Astrocyte (in vitro differentiated cells and primary cell): ENCODE results near the gene ITGB8. TPM values are rescaled to one million over a fixed set of nuclear protein-coding genes. Genes with fewer than 3 reads are reported as not detected.

Experiments used
- DNase-seq: peaks from one replicate; pipeline ENCODE4 v3.0.0-alpha.2; 2010; ENCODE audit warnings: low read depth
- FAIRE-seq: peaks from 2 replicates; lab custom pipeline; 2011; peaks lifted over from hg19 to GRCh38; lab: Jason Lieb, UNC
- H2AFZ ChIP-seq: 2 replicates; pipeline ENCODE4 v1.6.0; 2012; ENCODE audit warnings: low read depth, low read length, inconsistent platforms
- H3K27ac ChIP-seq: 2 replicates; pipeline ENCODE4 v1.5.1; 2011; ENCODE audit warnings: low read depth, low read length, inconsistent platforms
- H3K27me3 ChIP-seq: 2 replicates; pipeline ENCODE4 v1.6.0; 2011; ENCODE audit warnings: low read length, inconsistent platforms; ENCODE audit not compliant: insufficient read depth
- H3K36me3 ChIP-seq: 2 replicates; pipeline ENCODE4 v1.5.1; 2011; ENCODE audit warnings: low read length, inconsistent platforms; ENCODE audit not compliant: insufficient read depth
- H3K4me1 ChIP-seq: 2 replicates; pipeline ENCODE4 v1.5.1; 2011; ENCODE audit warnings: low read length, inconsistent platforms; ENCODE audit not compliant: insufficient read depth
- H3K4me2 ChIP-seq: 2 replicates; pipeline ENCODE4 v1.6.0; 2012; ENCODE audit warnings: low read length, inconsistent platforms
- H3K4me3 ChIP-seq: 2 replicates; pipeline ENCODE4 v1.5.1; 2011; ENCODE audit warnings: low read depth, mild to moderate bottlenecking, low read length, inconsistent platforms; ENCODE audit not compliant: insufficient read depth
- H3K79me2 ChIP-seq: 2 replicates; pipeline ENCODE4 v1.6.0; 2012; ENCODE audit warnings: mild to moderate bottlenecking, low read length, inconsistent platforms; ENCODE audit not compliant: insufficient read depth
- H3K9ac ChIP-seq: 2 replicates; pipeline ENCODE4 v1.6.0; 2012; ENCODE audit warnings: mild to moderate bottlenecking, low read length, inconsistent platforms
- H3K9me3 ChIP-seq: 2 replicates; pipeline ENCODE4 v1.5.1; 2012; ENCODE audit warnings: low read depth, mild to moderate bottlenecking, low read length, inconsistent platforms; ENCODE audit not compliant: insufficient read depth
- H4K20me1 ChIP-seq: 2 replicates; pipeline ENCODE4 v1.6.0; 2012; ENCODE audit warnings: low read length, inconsistent platforms; ENCODE audit not compliant: insufficient read depth
- H3K27ac Mint-ChIP-seq: one replicate; pipeline ENCODE4 v1.8.0; 2021; ENCODE audit warnings: mild to moderate bottlenecking, mixed read lengths; ENCODE audit not compliant: unreplicated experiment
- H3K27me3 Mint-ChIP-seq: one replicate; pipeline ENCODE4 v1.8.0; 2021; ENCODE audit warnings: low read depth, mixed read lengths; ENCODE audit not compliant: unreplicated experiment
- H3K36me3 Mint-ChIP-seq: one replicate; pipeline ENCODE4 v1.8.0; 2021; ENCODE audit warnings: low read depth, mixed read lengths; ENCODE audit not compliant: unreplicated experiment
- H3K4me1 Mint-ChIP-seq: one replicate; pipeline ENCODE4 v1.8.0; 2021; ENCODE audit warnings: low read depth, mixed read lengths; ENCODE audit not compliant: unreplicated experiment
- H3K4me3 Mint-ChIP-seq: one replicate; pipeline ENCODE4 v1.8.0; 2021; ENCODE audit warnings: mild to moderate bottlenecking, moderate library complexity, mixed read lengths; ENCODE audit not compliant: unreplicated experiment
- H3K9me3 Mint-ChIP-seq: one replicate; pipeline ENCODE4 v1.8.0; 2021; ENCODE audit warnings: mild to moderate bottlenecking, mixed read lengths; ENCODE audit not compliant: unreplicated experiment
- CTCF ChIP-seq: IDR thresholded peaks from 2 replicates; pipeline ENCODE4 v1.5.1; 2011; ENCODE audit warnings: low read depth, mild to moderate bottlenecking, inconsistent platforms, low read length, moderate library complexity; ENCODE audit not compliant: insufficient read depth
- EZH2 ChIP-seq: IDR thresholded peaks from 2 replicates; pipeline ENCODE4 v1.6.1; 2012; ENCODE audit warnings: mild to moderate bottlenecking, low read length, inconsistent platforms; ENCODE audit not compliant: insufficient read depth
- total RNA-seq: library from RNA; stranded (reverse); gene quantifications from 2 replicates; pipeline ENCODE4 v1.2.1, GENCODE V29; 2021

ITGB8 gene
- total RNA-seq, 1 donor from 2014 or later = 10.8 TPM

DNA sequence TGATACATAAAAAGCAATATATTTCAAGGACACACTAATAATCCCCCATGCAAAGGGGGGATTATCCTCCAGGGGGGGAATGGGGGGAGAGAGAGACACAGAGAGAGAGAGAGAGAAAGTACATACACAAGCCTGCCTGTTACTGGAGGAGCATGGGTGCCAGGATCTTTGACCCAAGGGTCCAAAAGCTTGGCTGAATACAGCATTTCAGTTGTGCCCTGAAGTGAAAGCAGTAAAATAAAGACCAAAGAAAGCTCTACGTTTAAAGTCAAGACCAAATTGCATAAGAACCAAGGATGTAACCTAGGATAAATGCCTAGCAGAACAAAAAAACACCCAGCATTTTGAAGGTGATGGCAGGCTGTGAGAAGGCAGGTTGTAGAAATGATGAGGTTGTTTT is 27.8 kb upstream of the ITGB8 start:
- H3K36me3 Mint-ChIP-seq = no peaks in the 10 kb centered on the region
- no peak for FAIRE-seq
- peak overlapping the region; percentile 75 for H3K27ac Mint-ChIP-seq
- H3K4me1 Mint-ChIP-seq = peaks cover 52% of the 10 kb centered on the region
- DNase-seq = no peak
- no peaks in the 10 kb centered on the region for H3K9me3 Mint-ChIP-seq
- Histone ChIP-seq H4K20me1 (no peaks in the 10 kb centered on the region), H3K9ac (no peak overlapping the region), H3K27me3 (no peaks in the 10 kb centered on the region), H3K4me1 (peaks cover 23% of the 10 kb centered on the region), H3K9me3 (no peaks in the 10 kb centered on the region), H3K4me3 (no peak overlapping the region), H3K36me3 (no peaks in the 10 kb centered on the region), H3K27ac (no peak overlapping the region), H3K79me2 (no peaks in the 10 kb centered on the region), H3K4me2 (no peak overlapping the region), H2AFZ (no peak overlapping the region)
- H3K4me3 Mint-ChIP-seq = no peak overlapping the region
- H3K27me3 Mint-ChIP-seq = no peaks in the 10 kb centered on the region
- TF ChIP-seq EZH2 (no peak), CTCF (no peak)

DNA sequence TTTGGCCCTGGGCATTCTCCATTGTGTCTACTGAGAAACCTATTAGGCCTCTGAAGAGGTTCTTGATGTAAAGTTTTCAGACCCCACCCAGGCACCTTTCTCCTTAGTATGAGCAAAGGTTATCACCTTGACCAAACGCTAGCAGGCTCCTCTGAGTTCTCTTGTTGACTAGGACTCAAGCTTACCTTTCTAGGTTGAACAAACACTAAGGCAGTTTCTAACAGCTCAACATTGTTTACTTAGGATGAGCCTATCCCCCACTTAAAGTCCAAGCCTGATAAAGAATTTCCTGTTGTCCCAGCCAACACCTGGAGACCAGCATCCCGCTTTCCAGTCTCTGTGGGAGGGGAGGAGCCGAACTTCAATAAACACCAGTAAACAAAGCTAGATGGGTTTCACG is 26.3 kb upstream of the ITGB8 start:
- no peak overlapping the region for H3K27ac ChIP-seq
- no peak overlapping the region for H3K4me2 ChIP-seq
- no peaks in the 10 kb centered on the region for H3K36me3 ChIP-seq
- Mint-ChIP-seq H3K4me1 (peaks cover 48% of the 10 kb centered on the region), H3K27me3 (no peaks in the 10 kb centered on the region), H3K4me3 (no peak overlapping the region), H3K27ac (no peak overlapping the region), H3K9me3 (no peaks in the 10 kb centered on the region), H3K36me3 (no peaks in the 10 kb centered on the region)
- TF ChIP-seq CTCF = no peak
- no peak for TF ChIP-seq EZH2
- no peak overlapping the region for H3K4me3 ChIP-seq
- H3K9me3 ChIP-seq = no peaks in the 10 kb centered on the region
- no peaks in the 10 kb centered on the region for H3K27me3 ChIP-seq
- no peak for DNase-seq
- H3K4me1 ChIP-seq = peaks cover 26% of the 10 kb centered on the region
- H2AFZ ChIP-seq = no peak overlapping the region
- no peaks in the 10 kb centered on the region for H3K79me2 ChIP-seq
- FAIRE-seq = no peak
- no peaks in the 10 kb centered on the region for H4K20me1 ChIP-seq
- no peak overlapping the region for H3K9ac ChIP-seq

DNA sequence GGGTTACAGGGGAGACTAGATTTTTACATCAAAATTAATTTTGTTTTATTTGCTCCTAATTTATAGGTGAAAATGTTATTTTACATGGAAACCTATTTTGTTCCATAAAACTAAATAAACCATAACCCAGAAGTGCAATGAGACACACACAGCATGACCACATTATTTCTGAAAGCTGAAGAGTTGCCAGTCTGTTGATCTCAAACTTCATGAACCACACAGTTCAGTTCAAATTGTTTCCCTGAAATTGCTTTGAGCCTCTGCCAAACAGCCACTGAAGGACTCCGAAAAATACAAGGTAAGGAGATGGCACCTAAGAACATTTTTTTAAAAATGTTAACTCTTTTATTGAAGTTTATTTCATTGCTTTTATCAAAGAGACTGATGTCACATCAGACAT is 25.0 kb upstream of the ITGB8 start:
- Histone ChIP-seq H2AFZ (no peak overlapping the region), H3K27ac (peak overlapping the region; percentile 62), H4K20me1 (no peaks in the 10 kb centered on the region), H3K79me2 (no peaks in the 10 kb centered on the region), H3K4me3 (no peak overlapping the region), H3K4me2 (no peak overlapping the region), H3K27me3 (no peaks in the 10 kb centered on the region), H3K9me3 (no peaks in the 10 kb centered on the region), H3K9ac (no peak overlapping the region), H3K36me3 (no peaks in the 10 kb centered on the region), H3K4me1 (peaks cover 26% of the 10 kb centered on the region)
- no peaks in the 10 kb centered on the region for H3K27me3 Mint-ChIP-seq
- H3K4me3 Mint-ChIP-seq = no peak overlapping the region
- H3K27ac Mint-ChIP-seq = peak overlapping the region; percentile 81
- TF ChIP-seq EZH2 (no peak), CTCF (no peak)
- DNase-seq (no peak), FAIRE-seq (no peak)
- H3K4me1 Mint-ChIP-seq = peaks cover 36% of the 10 kb centered on the region
- no peaks in the 10 kb centered on the region for H3K9me3 Mint-ChIP-seq
- H3K36me3 Mint-ChIP-seq = no peaks in the 10 kb centered on the region
